Measurements from ENCODE around the gene ENTPD1.
A peak's percentile ranks its signal among the peaks of the same experiment; 100 is the strongest.

ENTPD1 gene

GRCh38 chr10:95861386-95861785 lies 105.4 kb downstream of the ENTPD1 start:
- in situ Hi-C loops (cut with MboI; ENCODE audit: low pct_unique_long_range_greater_than_20kb, low sequenced_read_pairs, unreplicated experiment): no loop called here
- no peak for TF ChIP-seq CTCF (IDR thresholded peaks at IDR 0.05; ENCODE audit: extremely low read depth, insufficient read depth, missing control alignments)

GRCh38 chr10:95864906-95865813 lies 109.2 kb downstream of the ENTPD1 start:
- peak; percentile 74 for TF ChIP-seq CTCF (IDR thresholded peaks at IDR 0.05; ENCODE audit: extremely low read depth, insufficient read depth, missing control alignments)
- peak; percentile 61 for DNase-seq (ENCODE audit: low spot score)
- in situ Hi-C loops (cut with MboI; ENCODE audit: low pct_unique_long_range_greater_than_20kb, low sequenced_read_pairs, unreplicated experiment): no loop called here

More at GRCh38 chr10:95861386-95861785, 105.4 kb downstream of the ENTPD1 start:
- no peak for DNase-seq (ENCODE audit: low spot score)

- no peak for TF ChIP-seq CTCF (IDR thresholded peaks at IDR 0.05; ENCODE audit: extremely low read depth, insufficient read depth, missing control alignments)
- in situ Hi-C loops (cut with MboI; ENCODE audit: low pct_unique_long_range_greater_than_20kb, low sequenced_read_pairs, unreplicated experiment): no loop called here
- no peak for DNase-seq (ENCODE audit: low spot score)
These were observed 110.0 kb downstream of the ENTPD1 start for GRCh38 chr10:95865814-95866466.

GRCh38 chr10:95866467-95866842 lies 110.5 kb downstream of the ENTPD1 start:
- no peak for DNase-seq (ENCODE audit: low spot score)
- in situ Hi-C loops (cut with MboI; ENCODE audit: low pct_unique_long_range_greater_than_20kb, low sequenced_read_pairs, unreplicated experiment): no loop called here
- TF ChIP-seq CTCF (IDR thresholded peaks at IDR 0.05; ENCODE audit: extremely low read depth, insufficient read depth, missing control alignments): no peak

GRCh38 chr10:95867866-95868265 lies 111.9 kb downstream of the ENTPD1 start:
- TF ChIP-seq CTCF (IDR thresholded peaks at IDR 0.05; ENCODE audit: extremely low read depth, insufficient read depth, missing control alignments): no peak
- in situ Hi-C loops (cut with MboI; ENCODE audit: low pct_unique_long_range_greater_than_20kb, low sequenced_read_pairs, unreplicated experiment): no loop called here
- no peak for DNase-seq (ENCODE audit: low spot score)

- in situ Hi-C loops (cut with MboI; ENCODE audit: low pct_unique_long_range_greater_than_20kb, low sequenced_read_pairs, unreplicated experiment): no loop called here
- no peak for DNase-seq (ENCODE audit: low spot score)
- TF ChIP-seq CTCF (IDR thresholded peaks at IDR 0.05; ENCODE audit: extremely low read depth, insufficient read depth, missing control alignments): no peak
These were observed 116.3 kb downstream of the ENTPD1 start for GRCh38 chr10:95872158-95872711.

All from GM13977 (cell line).